GM19239 (cell line): ENCODE results near the gene PROKR2.

Experiments used
- DNase-seq: peaks from one replicate; pipeline ENCODE4 v3.0.0; 2011; ENCODE audit warnings: low spot score; ENCODE audit not compliant: insufficient read length
- FAIRE-seq: peaks from 2 replicates; lab custom pipeline; 2011; peaks lifted over from hg19 to GRCh38; lab: Jason Lieb, UNC

The PROKR2 gene

DNA sequence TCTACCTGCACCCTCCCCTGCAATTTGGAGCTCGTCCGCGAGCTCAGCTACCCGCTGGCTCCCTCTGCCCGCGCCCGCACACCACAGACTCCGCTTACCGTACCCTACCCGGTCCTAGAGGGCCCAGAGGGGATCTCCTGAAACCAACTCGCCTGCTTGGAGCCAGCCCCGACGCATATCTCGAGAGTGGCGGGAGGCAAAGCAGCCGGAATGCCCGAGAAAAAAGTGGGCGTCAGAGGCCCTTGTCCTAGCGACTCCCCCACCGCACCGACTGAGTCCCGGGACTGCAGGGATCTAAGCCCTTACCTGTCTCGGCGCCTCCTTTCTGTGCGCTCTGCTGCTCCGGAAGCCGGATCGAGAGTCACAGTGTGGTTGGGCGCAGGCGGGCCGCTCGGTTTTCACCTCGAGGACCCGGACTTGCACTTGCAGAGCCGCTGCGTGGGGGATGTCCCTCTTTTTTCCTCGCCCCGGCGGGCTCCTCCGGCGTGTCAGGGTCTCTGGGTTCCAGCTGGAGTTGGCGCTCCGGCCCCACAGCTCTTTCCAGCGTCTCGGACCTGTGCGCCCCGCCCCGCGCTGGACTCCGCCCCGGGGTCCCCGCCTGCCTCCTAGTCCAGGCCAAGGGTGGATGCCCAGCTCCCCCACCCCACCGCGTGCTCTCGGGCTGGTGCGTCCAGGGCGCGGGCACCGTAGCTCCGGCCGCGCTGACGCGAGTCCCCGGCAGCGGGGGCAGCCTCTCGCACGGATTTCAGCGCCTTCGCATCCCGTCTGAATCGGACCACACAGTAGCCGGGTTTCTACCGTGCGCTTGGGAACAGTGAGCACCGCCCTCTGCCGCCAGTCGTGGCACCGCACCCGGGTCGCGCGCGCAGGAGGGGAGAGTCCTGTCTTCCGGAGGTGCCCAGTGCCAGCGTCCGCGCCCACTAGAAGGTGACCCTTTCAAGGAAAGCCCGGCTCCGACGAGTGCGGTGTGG is at the start of gene PROKR2:
PROKR2 (minus strand) TSS at position 767 of the 971 bp plus-strand sequence. CDS start 2,585 bp downstream, outside the sequence.
- FAIRE-seq = no peak
- DNase-seq = no peak

DNA sequence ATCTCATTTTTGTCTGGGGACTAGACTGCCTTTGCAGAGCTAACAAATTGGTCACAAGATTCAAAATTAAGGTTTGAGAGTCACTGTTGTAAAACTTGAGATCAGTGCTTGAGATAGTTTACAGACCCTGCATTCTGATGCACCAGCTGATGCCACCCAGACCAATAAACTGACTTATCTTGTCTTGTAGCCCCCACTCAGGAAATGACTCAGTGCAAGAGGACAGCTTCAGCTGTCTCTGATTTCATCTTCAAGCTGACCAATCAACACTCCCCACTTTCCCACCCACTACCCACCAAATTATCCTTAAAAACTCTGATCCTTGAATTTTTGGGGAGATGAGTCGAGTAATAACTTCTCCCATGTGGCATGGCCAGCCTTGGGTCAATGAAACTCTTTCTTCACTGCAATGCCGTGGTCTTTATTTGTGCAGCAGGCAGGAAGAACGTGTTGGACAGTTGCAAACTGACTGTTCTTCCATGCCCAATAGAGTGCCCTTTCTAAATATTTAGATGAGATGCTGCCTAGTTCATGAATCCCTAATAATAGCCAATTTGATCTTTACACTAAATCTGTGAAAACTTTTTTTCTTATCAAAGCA is 48.3 kb upstream of the PROKR2 start:
- DNase-seq (no peak), FAIRE-seq (no peak)

DNA sequence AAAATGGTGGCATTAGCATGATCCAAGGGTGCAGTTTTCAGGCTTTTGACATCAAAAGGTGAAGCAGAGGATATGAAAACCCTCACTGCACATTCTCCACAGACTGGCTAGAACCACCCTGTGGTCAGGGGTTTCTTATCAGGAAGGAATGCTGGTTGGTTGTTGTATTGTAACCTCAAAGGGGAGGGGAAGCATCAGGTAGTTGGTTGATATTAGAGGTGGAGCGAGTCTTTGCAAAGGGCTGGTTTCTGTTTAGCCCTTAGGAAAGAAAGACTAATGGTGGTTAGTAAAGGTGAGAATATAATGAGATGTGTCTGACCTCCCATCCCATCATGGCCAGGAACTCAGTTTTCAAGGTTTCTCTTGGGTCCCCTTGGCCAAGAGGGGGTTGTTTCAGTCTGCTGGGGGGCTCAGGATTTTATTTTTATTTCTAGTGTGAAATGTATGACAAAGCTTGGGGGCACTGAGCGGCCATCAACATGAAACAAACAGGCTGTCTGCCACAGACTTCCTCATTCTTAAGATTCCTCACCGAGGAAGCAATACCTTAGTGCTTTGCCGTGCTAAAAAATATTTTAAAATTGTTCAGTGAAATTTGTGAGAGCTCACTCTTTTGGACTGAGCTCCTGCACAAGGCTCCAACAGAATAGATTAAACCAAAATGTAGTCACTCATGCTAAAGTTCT is 47.5 kb upstream of the PROKR2 start:
- FAIRE-seq (no peak), DNase-seq (no peak)

DNA sequence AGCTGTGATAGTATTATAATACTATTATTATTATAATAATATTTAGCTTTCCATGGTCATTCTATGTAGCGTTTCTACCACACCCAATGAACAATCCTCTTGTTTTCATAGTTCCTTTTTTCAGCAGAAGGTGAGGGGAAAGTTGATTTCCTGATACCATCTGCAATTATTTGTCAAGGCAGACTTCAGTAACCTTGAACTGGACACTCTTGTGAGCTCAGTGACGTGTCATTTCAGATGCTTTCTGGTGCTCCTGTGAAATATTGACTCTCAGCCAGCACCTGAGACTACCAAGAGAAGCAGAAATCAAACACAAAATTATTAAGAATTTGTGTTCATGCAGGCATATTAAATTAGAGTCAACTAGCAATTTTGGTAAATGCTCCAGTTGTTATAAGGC is 46.0 kb upstream of the PROKR2 start:
- DNase-seq = no peak
- FAIRE-seq = no peak

DNA sequence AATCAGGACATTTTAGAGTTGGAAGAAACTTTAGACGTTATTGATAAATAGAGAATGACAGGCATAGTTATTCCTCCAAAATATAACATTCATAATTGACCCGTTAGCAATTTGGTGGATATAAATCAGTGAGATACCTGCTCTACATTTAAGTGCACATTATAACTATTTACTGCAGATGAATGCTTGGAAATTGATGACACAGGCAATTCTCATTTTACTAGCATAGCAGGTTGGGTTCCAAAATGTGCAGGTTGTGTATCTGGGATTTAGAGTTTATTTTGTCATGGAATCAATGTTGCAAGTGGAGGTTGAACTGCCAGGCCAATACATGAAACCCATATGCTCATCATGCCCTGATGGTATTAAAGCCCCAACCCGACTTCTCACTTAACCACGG is 44.4 kb upstream of the PROKR2 start:
- no peak for DNase-seq
- FAIRE-seq = no peak

DNA sequence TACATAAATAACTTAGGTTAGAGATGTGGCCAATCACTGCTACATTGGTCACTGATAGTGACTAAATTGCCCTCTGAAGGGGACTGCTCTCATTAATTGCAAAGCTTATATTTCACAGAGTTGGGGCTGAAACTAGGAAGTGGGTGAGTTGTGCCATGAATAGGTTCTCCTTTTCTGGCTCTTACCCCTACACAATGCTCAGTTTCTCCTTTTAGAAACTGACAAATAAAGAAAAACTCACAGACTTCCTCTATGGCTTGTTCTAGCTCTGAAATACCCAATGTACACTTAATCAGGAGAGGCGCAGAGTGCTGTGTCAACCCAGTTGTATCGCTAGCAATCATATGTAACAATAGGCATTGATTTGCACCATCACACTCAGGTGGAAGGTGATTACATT is 41.2 kb upstream of the PROKR2 start:
- DNase-seq = no peak
- no peak for FAIRE-seq

DNA sequence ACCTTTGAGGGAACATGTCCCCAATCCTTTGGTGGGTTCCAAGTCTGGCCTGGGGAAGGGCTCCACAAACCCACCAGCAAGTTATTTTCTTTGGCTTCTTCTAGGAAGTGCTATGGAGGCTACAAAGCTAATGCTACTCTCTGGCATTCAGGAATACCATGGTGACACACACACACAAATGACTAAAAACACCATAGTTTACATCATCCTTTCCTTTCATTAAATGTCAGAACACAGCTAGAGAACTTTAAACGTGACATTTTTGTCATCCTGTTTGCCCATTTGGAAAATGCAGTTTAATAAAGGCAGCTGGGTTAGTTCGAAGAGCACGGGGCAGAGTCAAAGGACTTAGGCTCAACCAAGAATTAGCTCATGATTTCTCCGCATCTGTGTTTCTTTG is 40.2 kb upstream of the PROKR2 start:
- no peak for FAIRE-seq
- DNase-seq = no peak

DNA sequence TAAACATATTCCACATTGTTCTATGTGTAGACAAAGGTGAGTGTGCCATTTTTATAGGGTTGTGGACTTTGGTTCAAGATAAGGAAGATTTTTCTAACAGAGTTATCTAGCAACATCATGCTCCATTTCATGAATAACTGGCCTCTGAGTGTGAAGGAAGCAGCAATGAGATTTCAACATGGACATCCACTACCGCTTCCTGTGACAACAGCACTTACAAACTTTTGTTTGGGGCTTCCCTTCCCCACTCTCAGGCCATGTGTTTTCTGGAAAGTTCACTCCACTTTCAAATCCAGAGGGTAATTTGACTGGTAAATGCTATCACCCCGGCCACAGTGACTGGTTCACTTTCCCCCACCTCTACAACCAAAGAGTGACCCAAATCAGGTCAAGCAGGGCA is 38.1 kb upstream of the PROKR2 start:
- FAIRE-seq (no peak), DNase-seq (no peak)

DNA sequence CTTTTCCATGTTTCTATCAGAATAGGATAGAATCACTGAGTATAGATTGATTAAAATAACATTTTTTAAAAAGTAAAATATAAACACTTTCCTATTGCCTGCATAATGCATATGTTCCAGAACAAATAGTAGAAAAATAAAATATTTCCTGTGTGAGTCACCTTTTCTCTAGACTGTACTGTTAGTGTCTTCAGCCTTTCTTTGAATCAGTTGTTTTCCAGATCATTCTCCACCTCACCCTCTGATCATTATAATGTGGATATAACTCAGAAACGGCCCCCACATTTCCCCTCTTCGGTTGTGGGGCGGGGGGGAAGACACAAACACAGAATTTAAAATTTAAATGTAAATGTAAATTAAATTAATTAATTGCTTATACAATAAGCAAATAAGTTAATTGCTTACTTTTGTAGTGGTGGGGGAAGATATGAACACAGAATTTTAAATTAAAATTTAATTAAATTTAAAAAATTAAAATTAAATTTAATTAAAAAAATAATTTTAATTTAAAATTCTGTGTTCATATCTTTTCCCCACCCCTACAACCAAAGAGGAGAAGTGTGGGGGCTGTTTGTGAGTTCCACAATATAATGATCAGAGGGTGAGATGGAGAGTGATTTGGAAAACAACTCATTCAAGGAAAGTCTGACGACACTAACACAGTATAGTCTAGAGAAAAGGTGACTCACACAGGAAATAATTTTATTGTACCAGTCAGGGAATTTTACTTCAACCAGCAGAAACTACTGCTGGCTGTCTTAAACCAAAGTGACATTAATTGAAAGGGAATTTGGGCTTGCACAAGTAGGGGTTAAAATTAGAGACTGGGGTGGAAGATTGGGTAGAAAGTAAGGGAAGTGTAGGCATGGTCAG is 37.1 kb upstream of the PROKR2 start:
- FAIRE-seq (no peak), DNase-seq (no peak)

DNA sequence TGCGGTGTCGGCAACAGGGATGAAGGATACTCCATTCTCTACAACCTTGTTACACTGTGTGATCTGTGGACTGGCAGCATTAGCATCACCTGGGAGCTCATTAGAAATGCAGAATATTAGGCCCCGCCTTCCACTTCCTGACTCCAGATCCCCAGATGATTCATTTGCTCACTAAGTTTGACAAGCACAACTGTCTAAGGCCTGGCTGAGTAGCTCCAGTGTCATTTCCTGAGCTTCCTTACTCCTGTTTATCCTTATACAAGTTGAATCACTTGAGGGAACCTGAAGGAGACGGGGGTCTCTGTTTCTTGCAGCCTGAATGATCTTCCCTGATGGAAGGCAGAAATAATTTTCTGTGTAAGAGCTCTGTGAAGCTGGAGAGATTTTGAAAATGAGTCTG is 32.7 kb upstream of the PROKR2 start:
- DNase-seq (no peak), FAIRE-seq (no peak)

DNA sequence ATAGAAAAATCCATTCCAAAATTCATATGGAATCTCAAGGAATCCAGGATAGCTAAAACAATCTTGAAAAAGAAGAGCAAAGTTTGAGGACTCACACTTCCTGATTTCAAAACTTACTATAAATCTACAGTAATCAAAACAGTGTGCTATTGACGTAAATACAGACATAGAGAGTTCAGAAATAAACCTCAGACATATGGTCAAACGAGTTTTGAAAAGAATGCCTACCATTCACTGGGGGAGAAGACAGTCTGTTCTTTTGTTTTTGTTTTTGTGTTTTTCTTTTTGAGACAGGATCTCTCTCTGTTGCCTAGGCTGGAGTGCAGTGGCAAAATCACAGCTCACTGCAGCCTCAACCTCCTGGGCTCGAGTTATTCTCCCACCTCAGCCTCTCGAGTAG is 25.3 kb upstream of the PROKR2 start:
- DNase-seq (no peak), FAIRE-seq (no peak)

DNA sequence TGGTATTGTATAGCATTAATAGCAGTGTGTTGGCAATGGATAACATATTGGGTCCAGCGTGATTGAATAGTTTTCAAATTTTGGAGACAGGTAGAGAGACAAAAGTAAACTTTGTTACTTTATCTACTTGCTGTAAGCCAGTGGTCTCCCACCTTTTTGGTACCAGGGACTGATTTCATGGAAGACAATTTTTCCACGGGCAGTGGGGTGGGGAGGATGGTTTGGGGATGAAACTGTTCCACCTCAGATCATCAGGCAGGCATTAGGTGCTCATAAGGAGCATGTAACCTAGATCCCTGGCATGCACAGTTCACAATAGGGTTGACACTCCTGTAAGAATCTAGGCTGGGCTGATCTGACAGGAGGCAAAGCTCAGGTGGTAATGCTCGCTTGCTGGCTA is 14.6 kb upstream of the PROKR2 start:
- no peak for FAIRE-seq

DNA sequence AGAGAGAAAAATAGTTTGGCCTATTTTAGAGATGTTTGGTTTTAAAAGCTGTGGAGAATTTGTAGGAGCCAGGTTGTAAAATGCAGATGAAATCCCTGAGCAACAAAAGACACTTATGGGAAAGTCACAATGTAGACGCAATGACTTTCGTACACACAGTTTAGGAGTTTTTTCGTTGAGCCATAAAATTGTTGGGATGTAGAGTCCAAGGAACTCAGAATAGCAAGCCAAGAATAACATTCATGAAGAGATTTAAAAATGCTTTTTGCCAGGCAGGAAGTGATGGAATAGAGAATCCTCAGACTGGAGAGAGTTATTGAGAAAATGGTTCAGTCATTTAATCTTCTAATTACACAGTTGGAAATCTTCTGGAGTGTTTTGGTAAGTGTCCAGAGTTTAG is 11.5 kb upstream of the PROKR2 start:
- no peak for DNase-seq
- no peak for FAIRE-seq

More for the DNA sequence above, 14.6 kb upstream of the PROKR2 start:
- no peak for DNase-seq

DNA sequence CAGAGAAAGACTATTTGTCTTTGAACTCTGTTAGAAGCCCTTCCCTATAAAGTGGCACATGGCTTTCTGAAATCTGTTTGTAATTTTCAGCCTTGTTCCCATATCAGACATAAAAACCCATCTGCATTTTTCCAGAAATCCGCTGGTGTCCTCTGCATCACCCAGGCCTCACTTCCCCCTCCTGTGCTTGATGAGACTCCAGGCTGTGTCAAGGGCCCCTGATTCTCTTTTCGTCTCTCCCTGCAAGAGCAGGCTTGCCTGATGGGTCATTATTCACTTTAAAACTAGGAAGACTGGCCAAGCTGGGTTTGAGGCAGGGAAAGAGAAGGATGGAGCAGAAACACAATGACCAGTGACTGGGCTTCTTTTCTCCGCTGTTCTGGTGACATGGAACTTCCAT is 10.6 kb upstream of the PROKR2 start:
- DNase-seq (no peak), FAIRE-seq (no peak)

DNA sequence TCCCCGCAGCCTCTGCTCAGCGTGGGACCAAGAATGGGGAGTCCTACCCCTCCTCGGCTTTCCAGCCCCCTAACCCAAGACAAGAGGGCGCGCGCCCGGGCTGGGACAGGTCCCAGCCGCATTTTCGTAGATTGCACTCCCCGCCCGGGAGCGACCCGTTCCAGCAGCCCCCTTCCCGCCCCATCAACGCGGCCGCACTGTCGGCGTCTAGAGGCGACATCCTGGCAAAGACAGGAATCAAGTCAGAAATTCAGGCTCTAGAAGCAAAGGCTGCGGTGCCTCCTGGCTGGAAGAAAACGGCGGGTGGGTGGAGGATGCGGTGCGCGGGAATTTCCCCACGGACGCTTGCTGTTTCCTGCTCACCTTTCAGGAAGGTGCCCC is 957 bp downstream of the PROKR2 start:
- DNase-seq (no peak), FAIRE-seq (no peak)

DNA sequence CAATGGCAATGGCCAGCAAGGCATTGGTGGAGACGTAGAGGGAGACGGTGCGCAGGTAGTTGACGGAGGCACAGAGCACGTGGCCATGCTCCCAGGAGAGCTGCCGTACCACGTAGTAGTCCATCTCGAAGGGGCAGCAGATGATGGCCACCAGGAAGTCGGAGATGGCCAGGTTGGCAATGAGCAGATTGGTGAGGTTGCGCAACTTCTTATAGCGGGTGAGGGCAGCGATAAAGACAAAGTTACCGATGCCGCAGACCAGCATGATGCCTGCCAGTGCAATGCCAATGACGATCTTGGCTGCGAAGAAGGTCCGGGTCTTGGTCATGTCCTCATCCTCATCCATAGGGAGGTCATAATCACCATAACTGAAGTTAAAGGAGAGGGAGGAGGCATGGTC is 2.8 kb downstream of the PROKR2 start:
- DNase-seq (no peak), FAIRE-seq (no peak)

DNA sequence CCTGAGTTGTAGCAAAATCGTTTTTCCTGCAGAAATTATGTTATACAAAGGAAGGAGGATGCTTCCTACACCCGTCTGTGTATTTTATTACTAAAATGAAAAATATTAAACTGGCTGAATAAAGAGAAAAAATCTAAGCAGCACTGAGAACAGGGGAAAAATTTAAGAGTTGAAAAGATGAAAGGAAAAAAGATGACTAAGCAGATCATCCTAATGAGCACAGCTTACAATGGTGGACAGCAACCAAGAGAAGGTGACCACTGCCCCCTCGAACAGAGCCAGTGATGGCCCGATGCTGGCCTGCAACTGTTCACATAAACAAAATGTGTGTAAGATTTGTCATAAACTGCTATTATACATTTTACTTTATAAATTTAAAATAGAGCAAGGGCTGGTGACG is 4.2 kb downstream of the PROKR2 start:
- DNase-seq (no peak), FAIRE-seq (no peak)

DNA sequence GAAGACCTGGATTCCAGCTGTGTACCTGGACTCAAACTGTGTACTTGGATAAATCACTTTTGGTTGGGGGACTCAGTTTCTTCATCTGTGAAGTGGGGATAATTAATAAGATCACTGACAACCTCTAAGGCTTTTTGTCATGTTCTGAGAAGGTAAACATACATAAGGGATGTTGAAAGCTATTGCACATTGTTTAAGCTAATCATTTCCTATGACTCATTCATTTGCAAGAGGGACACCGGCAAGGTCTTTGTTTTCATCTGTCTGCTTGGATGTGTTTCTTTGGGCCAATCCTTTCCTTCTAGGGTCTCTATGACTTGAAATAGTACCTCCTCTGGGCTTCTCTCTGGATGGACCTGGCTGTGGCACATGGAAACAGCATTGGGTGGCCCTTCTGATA is 6.8 kb downstream of the PROKR2 start:
- DNase-seq (no peak), FAIRE-seq (no peak)

DNA sequence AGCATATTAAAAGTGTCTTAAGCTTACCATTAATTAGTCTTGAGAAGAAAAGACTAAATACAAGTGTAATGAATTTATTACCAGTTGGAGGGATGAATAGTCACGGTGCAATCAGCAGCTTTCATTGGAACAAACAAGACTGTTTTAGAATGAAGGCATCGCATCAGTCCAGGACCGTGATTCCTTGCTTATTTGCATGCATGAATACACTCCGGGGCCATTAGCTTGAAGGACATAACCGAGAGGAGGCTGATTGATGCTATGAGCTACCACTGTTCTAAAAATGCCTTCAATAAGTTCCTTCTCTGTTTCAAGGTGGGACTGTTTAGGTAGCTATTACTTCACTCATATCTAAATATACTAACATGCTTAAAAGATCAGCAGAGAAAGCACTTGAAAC is 17.9 kb downstream of the PROKR2 start:
- FAIRE-seq (no peak), DNase-seq (no peak)

DNA sequence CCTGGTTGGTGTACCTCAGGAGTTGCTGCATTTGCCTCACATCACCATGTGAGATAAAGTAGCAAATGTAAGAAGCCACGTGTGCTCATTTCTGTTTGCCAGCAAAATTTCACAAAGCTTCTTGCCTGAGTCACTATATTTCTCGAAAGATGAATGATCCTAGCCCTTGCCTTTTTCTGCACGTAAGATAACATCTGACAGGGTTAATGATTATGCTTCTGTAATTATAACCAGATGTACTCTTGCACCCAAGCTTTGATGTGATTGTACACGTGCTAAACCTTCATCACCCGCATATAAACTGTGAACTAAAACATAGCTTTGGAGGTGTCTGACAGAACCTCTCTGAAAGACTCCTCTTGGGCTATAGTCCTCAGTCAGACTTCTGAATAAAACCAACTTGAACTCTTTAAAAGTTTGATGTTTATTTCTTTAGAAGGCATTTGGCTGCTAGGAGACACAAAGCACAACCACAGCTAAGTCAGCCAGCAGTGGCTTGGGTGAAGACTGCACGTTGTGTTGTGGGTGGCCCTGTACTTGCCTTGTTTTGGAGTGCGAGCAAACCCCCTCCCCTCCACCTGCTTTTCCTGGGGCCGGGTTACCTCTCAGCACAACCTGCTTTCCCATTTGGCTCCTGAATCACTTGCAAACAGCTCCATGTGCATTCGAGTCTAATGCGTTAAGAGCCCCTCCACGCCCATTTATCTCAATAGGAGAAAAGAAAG is 19.3 kb downstream of the PROKR2 start:
- FAIRE-seq (no peak), DNase-seq (no peak)
